IMR-90 (cell line): ENCODE results near the gene TMEM245. TPM values are rescaled to one million over a fixed set of nuclear protein-coding genes. Genes with fewer than 3 reads are reported as not detected.

Experiments used
- ATAC-seq: fragments of 200-7000 bp; cut with Tn5 transposase; 2 replicates; pipeline ENCODE4 v1.9.1; 2020; ENCODE audit warnings: low read depth, mild to moderate bottlenecking, moderate library complexity
- BruUV-seq: library from RNA; stranded (reverse); fragments of 400-500 nt; replicated peaks from 2 replicates; lab custom pipeline; 2021; lab: Mats Ljungman, UMichigan
- CTCF ChIA-PET: fragments of 300-600 bp; formaldehyde crosslinking; extraction: SDS; loops from one replicate; lab custom pipeline; 2021; ENCODE audit warnings: antibody characterized with exemption; lab: Yijun Ruan, JAX
- POLR2A ChIA-PET: fragments of 300-600 bp; sonication (Branson Sonifier 250); formaldehyde crosslinking; loops from one replicate; lab custom pipeline; 2022; ENCODE audit warnings: antibody characterized with exemption; ENCODE audit not compliant: unreplicated experiment; lab: Charles Lee
- DNase-seq: peaks from one replicate; pipeline ENCODE4 v3.0.0; 2013
- H2AFZ ChIP-seq: replicated peaks from 2 replicates; pipeline ENCODE3; 2013; ENCODE audit warnings: low read length, mild to moderate bottlenecking; ENCODE audit not compliant: poor library complexity
- H2AK5ac ChIP-seq: 2 replicates; pipeline ENCODE4 v1.6.1; 2013; ENCODE audit warnings: low read depth, low read length, inconsistent platforms
- H2AK9ac ChIP-seq: replicated peaks from 2 replicates; pipeline ENCODE3; 2013; ENCODE audit warnings: mild to moderate bottlenecking, low read depth, low read length, moderate library complexity; ENCODE audit not compliant: poor library complexity
- H2BK120ac ChIP-seq: 2 replicates; pipeline ENCODE4 v1.6.1; 2013; ENCODE audit warnings: low read depth, low read length, inconsistent platforms
- H2BK15ac ChIP-seq: 3 replicates; pipeline ENCODE4 v1.6.1; 2013; ENCODE audit warnings: low read depth, low read length, inconsistent platforms
- H2BK20ac ChIP-seq: 2 replicates; pipeline ENCODE4 v1.6.1; 2013; ENCODE audit warnings: low read depth, mild to moderate bottlenecking, inconsistent platforms, low read length, moderate library complexity
- H2BK5ac ChIP-seq: 2 replicates; pipeline ENCODE4 v1.6.1; 2013; ENCODE audit warnings: mild to moderate bottlenecking, low read depth, low read length, inconsistent platforms; ENCODE audit not compliant: poor library complexity, severe bottlenecking
- H3K14ac ChIP-seq: replicated peaks from 2 replicates; pipeline ENCODE4 v1.6.1; 2013; ENCODE audit warnings: low read depth, low read length, inconsistent platforms
- H3K18ac ChIP-seq: 2 replicates; pipeline ENCODE4 v1.6.1; 2013; ENCODE audit warnings: low read depth, low read length, control low read depth
- H3K23ac ChIP-seq: 2 replicates; pipeline ENCODE4 v1.6.1; 2013; ENCODE audit warnings: low read depth, low read length, inconsistent platforms
- H3K27ac ChIP-seq: 2 replicates; pipeline ENCODE4 v1.5.1; 2013; ENCODE audit warnings: mild to moderate bottlenecking, control low read depth, low read length; ENCODE audit not compliant: insufficient read depth
- H3K27me3 ChIP-seq: 2 replicates; pipeline ENCODE4 v1.6.1; 2013; ENCODE audit warnings: low read length; ENCODE audit not compliant: control insufficient read depth, insufficient read depth
- H3K36me3 ChIP-seq: 2 replicates; pipeline ENCODE4 v1.6.1; 2013; ENCODE audit warnings: low read length, mixed read lengths; ENCODE audit not compliant: control insufficient read depth, insufficient read depth
- H3K4ac ChIP-seq: 2 replicates; pipeline ENCODE4 v1.6.1; 2013; ENCODE audit warnings: low read depth, low read length, inconsistent platforms
- H3K4me1 ChIP-seq: 2 replicates; pipeline ENCODE4 v1.6.1; 2013; ENCODE audit warnings: low read length, mixed read lengths; ENCODE audit not compliant: control insufficient read depth, insufficient read depth
- H3K4me2 ChIP-seq: 2 replicates; pipeline ENCODE4 v1.6.1; 2013; ENCODE audit warnings: low read depth, mild to moderate bottlenecking, control low read depth, low read length, moderate library complexity
- H3K4me3 ChIP-seq: 2 replicates; pipeline ENCODE4 v1.5.1; 2013; ENCODE audit warnings: low read depth, mild to moderate bottlenecking, control low read depth, low read length, moderate library complexity; ENCODE audit not compliant: insufficient read depth
- H3K56ac ChIP-seq: 2 replicates; pipeline ENCODE4 v1.6.1; 2013; ENCODE audit warnings: low read length, inconsistent platforms; ENCODE audit not compliant: insufficient read depth; ENCODE audit errors: extremely low read depth
- H3K79me1 ChIP-seq, 2 experiments: 2 replicates each; pipeline ENCODE4 v1.6.1; 2013; ENCODE audit warnings: low read length in 2 of 2, inconsistent platforms in 1 of 2, low read depth in 1 of 2
- H3K9ac ChIP-seq: 2 replicates; pipeline ENCODE4 v1.6.1; 2013; ENCODE audit warnings: low read depth, low read length, control low read depth
- H3K9me1 ChIP-seq: 2 replicates; pipeline ENCODE4 v1.6.1; 2013; ENCODE audit warnings: low read length, inconsistent platforms; ENCODE audit not compliant: insufficient read depth
- H3K9me3 ChIP-seq: 2 replicates; pipeline ENCODE4 v1.6.1; 2013; ENCODE audit warnings: low read length; ENCODE audit not compliant: control insufficient read depth, insufficient read depth
- H4K20me1 ChIP-seq: 2 replicates; pipeline ENCODE4 v1.6.1; 2013; ENCODE audit warnings: low read length, inconsistent platforms; ENCODE audit not compliant: insufficient read depth
- H4K5ac ChIP-seq: 2 replicates; pipeline ENCODE4 v1.6.1; 2013; ENCODE audit warnings: mild to moderate bottlenecking, low read depth, low read length, control low read depth
- H4K8ac ChIP-seq, 2 experiments: 2 replicates each; pipeline ENCODE4 v1.6.1; 2013; ENCODE audit warnings: low read depth in 2 of 2, low read length in 2 of 2, control low read depth in 1 of 2, inconsistent platforms in 1 of 2
- H4K91ac ChIP-seq: 2 replicates; pipeline ENCODE4 v1.6.1; 2013; ENCODE audit warnings: low read depth, low read length, inconsistent platforms; ENCODE audit not compliant: insufficient read depth
- BHLHE40 ChIP-seq: fragments of 150-350 bp; IDR thresholded peaks from 2 replicates; pipeline ENCODE4 v1.6.1; 2016; ENCODE audit warnings: mild to moderate bottlenecking, low read depth, low read length
- CEBPB ChIP-seq: IDR thresholded peaks from 2 replicates; pipeline ENCODE4 v1.6.1; 2012; ENCODE audit warnings: low read depth, low read length, improper control_type of control experiment
- CHD1 ChIP-seq: IDR thresholded peaks from 2 replicates; pipeline ENCODE4 v1.6.1; 2012; ENCODE audit warnings: low read depth, low read length, improper control_type of control experiment
- CTCF ChIP-seq: conservative IDR thresholded peaks from 2 replicates; pipeline ENCODE4 v1.5.1; 2012; ENCODE audit warnings: mild to moderate bottlenecking, low read depth, low read length, improper control_type of control experiment
- ELK1 ChIP-seq: fragments of 150-350 bp; IDR thresholded peaks from 2 replicates; pipeline ENCODE4 v1.6.1; 2016; ENCODE audit warnings: low read depth, mild to moderate bottlenecking, low read length, moderate library complexity, borderline replicate concordance
- FOS ChIP-seq: fragments of 150-350 bp; IDR thresholded peaks from 2 replicates; pipeline ENCODE4 v1.6.1; 2016; ENCODE audit warnings: low read depth, low read length
- MAFK ChIP-seq: IDR thresholded peaks from 2 replicates; pipeline ENCODE4 v1.6.1; 2012; ENCODE audit warnings: low read depth, low read length, improper control_type of control experiment
- MAZ ChIP-seq: IDR thresholded peaks from 2 replicates; pipeline ENCODE4 v1.6.1; 2012; ENCODE audit warnings: low read depth, mild to moderate bottlenecking, low read length, improper control_type of control experiment, moderate library complexity, borderline replicate concordance
- MXI1 ChIP-seq: IDR thresholded peaks from 2 replicates; pipeline ENCODE4 v1.6.1; 2012; ENCODE audit warnings: low read depth, mild to moderate bottlenecking, low read length, moderate library complexity, borderline replicate concordance
- NFE2L2 ChIP-seq: fragments of 150-350 bp; IDR thresholded peaks from 2 replicates; pipeline ENCODE4 v1.6.1; 2016; ENCODE audit warnings: low read depth, mild to moderate bottlenecking, low read length
- POLR2A ChIP-seq: IDR thresholded peaks from 2 replicates; pipeline ENCODE4 v1.6.1; 2012; ENCODE audit warnings: mild to moderate bottlenecking, low read depth, low read length
- RAD21 ChIP-seq: IDR thresholded peaks from 2 replicates; pipeline ENCODE4 v1.6.1; 2012; ENCODE audit warnings: low read length, improper control_type of control experiment
- RCOR1 ChIP-seq: IDR thresholded peaks from 2 replicates; pipeline ENCODE4 v1.6.1; 2012; ENCODE audit warnings: mild to moderate bottlenecking, low read length, improper control_type of control experiment; ENCODE audit not compliant: insufficient replicate concordance
- RFX5 ChIP-seq: IDR thresholded peaks from 2 replicates; pipeline ENCODE4 v1.8.0; 2012; ENCODE audit warnings: low read depth, mild to moderate bottlenecking, low read length, moderate library complexity
- SMC3 ChIP-seq: fragments of 150-350 bp; IDR thresholded peaks from 2 replicates; pipeline ENCODE4 v1.6.1; 2016; ENCODE audit warnings: low read depth, mild to moderate bottlenecking, antibody characterized with exemption, low read length, moderate library complexity
- USF2 ChIP-seq: fragments of 150-350 bp; IDR thresholded peaks from 2 replicates; pipeline ENCODE4 v1.6.1; 2017; ENCODE audit warnings: mild to moderate bottlenecking, antibody characterized with exemption, low read length, low read depth
- dilution Hi-C: fragments of 300-500 bp; cut with HindIII; formaldehyde crosslinking; loops from one replicate; pipeline ENCODE4 v1.14.3; 2018; ENCODE audit warnings: low sequenced_read_pairs; ENCODE audit not compliant: unreplicated experiment
- in situ Hi-C: fragments of 300-500 bp; cut with MboI; formaldehyde crosslinking; loops from 3 replicates; pipeline ENCODE4 v1.14.3; 2019; ENCODE audit warnings: low sequenced_read_pairs, inconsistent platforms, mixed read lengths
- intact Hi-C: fragments of 100-400 bp; cut with micrococcal nuclease; formaldehyde crosslinking; loops from 2 replicates; pipeline ENCODE4 v1.10.0; 2022
- polyA plus RNA-seq, 3 experiments: library from polyadenylated mRNA; depleted of rRNA; stranded (reverse); fragments of >200 nt; gene quantifications; 2 replicates each; pipeline ENCODE4 v1.2.3, GENCODE V29; 2012; ENCODE audit warnings: low replicate concordance in 1 of 3
- total RNA-seq: library from RNA; depleted of rRNA; stranded (reverse); fragments of >200 nt; gene quantifications from 2 replicates; pipeline ENCODE4 v1.2.3, GENCODE V29; 2012

Gene TMEM245
- total and polyA plus RNA-seq, 2 of the 4 experiments (the other 2 are of a cell fraction) = 24.8 to 57.9 TPM

- no TSS peak for BruUV-seq
- Histone ChIP-seq H3K56ac (no peak overlapping the region), H3K23ac (no peak overlapping the region), H4K91ac (no peak overlapping the region), H2AK9ac (no peak overlapping the region), H3K9me1 (0 out of 2 replicates have a peak, but pooled peaks cover 4% of the 10 kb centered on the region), H2BK5ac (no peak overlapping the region), H3K27ac (no peak overlapping the region), H3K18ac (no peak overlapping the region), H3K4me2 (no peak overlapping the region), H2BK120ac (no peak overlapping the region), H3K4ac (no peak overlapping the region), H2AFZ (no peak overlapping the region), H3K9ac (no peak overlapping the region), H4K20me1 (no peaks in the 10 kb centered on the region), H3K4me3 (no peak overlapping the region), H4K8ac (no peak overlapping the region), H3K14ac (no peak overlapping the region), H4K5ac (no peak overlapping the region), H3K79me1 (peaks cover 19 to 48% of the 10 kb centered on the region in 2 experiments), H3K27me3 (no peaks in the 10 kb centered on the region), H2BK15ac (no peak overlapping the region), H3K9me3 (no peaks in the 10 kb centered on the region), H2AK5ac (no peak overlapping the region), H3K4me1 (no peaks in the 10 kb centered on the region; the same call in 1 of the 2 replicates), H2BK20ac (no peak overlapping the region), H3K36me3 (peaks cover 14% of the 10 kb centered on the region)
- ATAC-seq (no peak), DNase-seq (no peak)
- dilution Hi-C loops = no loop called here
- CTCF ChIA-PET = no interaction called here
- POLR2A ChIA-PET = no interaction called here
- TF ChIP-seq MAFK (no peak), RFX5 (no peak), RAD21 (no peak), SMC3 (no peak), CEBPB (no peak), USF2 (no peak), NFE2L2 (no peak), CHD1 (no peak), FOS (no peak), CTCF (no peak), POLR2A (no peak), MAZ (no peak), BHLHE40 (no peak), MXI1 (no peak), ELK1 (no peak), RCOR1 (no peak)
- in situ Hi-C loops = no loop called here
- intact Hi-C loops = no loop called here
Observed at GRCh38 chr9:109085510-109085909, 34.2 kb downstream of the TMEM245 start.
